ENCODE data around the gene KDR. TPM values are rescaled to one million over a fixed set of nuclear protein-coding genes. Genes with fewer than 3 reads are reported as not detected.

The KDR gene
- polyA plus RNA-seq, 1 of the 3 experiments (the other 2 are of a cell fraction) = not detected

GRCh38 chr4:55050418-55050950 lies 74.9 kb downstream of the KDR start:
- CTCF ChIA-PET = no interaction called here
- no peaks in the 10 kb centered on the region for H3F3A ChIP-seq (replicated peaks; ENCODE audit: insufficient read depth)
- WGBS (ENCODE audit: low lambda C conversion rate) = 16% methylated on average over 1 of the region's 1 CpG

GRCh38 chr4:55038176-55038890 lies 87.1 kb downstream of the KDR start:
- no peaks in the 10 kb centered on the region for H3K79me2 ChIP-seq (ENCODE audit: insufficient read depth)
- H4K20me1 ChIP-seq (ENCODE audit: insufficient read depth) = no peaks in the 10 kb centered on the region
- H2AFZ ChIP-seq (ENCODE audit: low read depth) = no peak overlapping the region
- no peak overlapping the region for H3K27ac ChIP-seq (ENCODE audit: low read depth in 2 of 2, low read length in 1 of 2)
- no peaks in the 10 kb centered on the region for H3K9me2 ChIP-seq
- no peaks in the 10 kb centered on the region for H3K9me3 ChIP-seq
- H3K9ac ChIP-seq = no peak overlapping the region
- no peaks in the 10 kb centered on the region for H3F3A ChIP-seq (replicated peaks; ENCODE audit: insufficient read depth)
- no peaks in the 10 kb centered on the region for H3K36me3 ChIP-seq (replicated peaks in 1 of 2; ENCODE audit: control insufficient read depth in 1 of 2, insufficient read depth in 2 of 2, low read length in 1 of 2)
- DNase-seq = no peak
- ChIA-PET POLR2A (no interaction called here), CTCF (no interaction called here)
- H3K4me1 ChIP-seq (ENCODE audit: control insufficient read depth in 1 of 2, insufficient read depth in 2 of 2, low read depth in 1 of 2, low read length in 1 of 2) = no peaks in the 10 kb centered on the region
- H3K27me3 ChIP-seq (ENCODE audit: insufficient read depth) = no peaks in the 10 kb centered on the region
- WGBS (ENCODE audit: low lambda C conversion rate) = 3% methylated on average over 2 of the region's 2 CpGs
- H3K4me3 ChIP-seq (ENCODE audit: low read depth in 2 of 2, low read length in 1 of 2) = no peak overlapping the region
- no peak overlapping the region for H3K4me2 ChIP-seq
- TF ChIP-seq GABPA (IDR thresholded peaks at IDR 0.05; ENCODE audit: low read depth) (no peak), ZBTB33 (IDR thresholded peaks at IDR 0.05; ENCODE audit: borderline replicate concordance, low read depth) (no peak), EZH2phosphoT487 (IDR thresholded peaks at IDR 0.05; ENCODE audit: borderline replicate concordance, low read depth) (no peak), TAF1 (IDR thresholded peaks at IDR 0.05; ENCODE audit: borderline replicate concordance, low read depth, low read length) (no peak), RXRA (IDR thresholded peaks at IDR 0.05; ENCODE audit: borderline replicate concordance, low read depth) (no peak), CTCF (IDR thresholded peaks at IDR 0.05) (no peak), RCOR1 (IDR thresholded peaks at IDR 0.05; ENCODE audit: low read length) (no peak), TEAD4 (IDR thresholded peaks at IDR 0.05; ENCODE audit: borderline replicate concordance, insufficient read depth) (no peak), SIN3A (IDR thresholded peaks at IDR 0.05; ENCODE audit: borderline replicate concordance, low read depth, low read length) (no peak)

More at GRCh38 chr4:55050418-55050950, 74.9 kb downstream of the KDR start:
- H3K4me2 ChIP-seq = no peak overlapping the region
- H3K27ac ChIP-seq (ENCODE audit: low read depth in 2 of 2, low read length in 1 of 2) = no peak overlapping the region
- no peaks in the 10 kb centered on the region for H3K79me2 ChIP-seq (ENCODE audit: insufficient read depth)
- no peaks in the 10 kb centered on the region for H3K27me3 ChIP-seq (ENCODE audit: insufficient read depth)
- no peaks in the 10 kb centered on the region for H4K20me1 ChIP-seq (ENCODE audit: insufficient read depth)
- no peaks in the 10 kb centered on the region for H3K36me3 ChIP-seq (replicated peaks in 1 of 2; ENCODE audit: control insufficient read depth in 1 of 2, insufficient read depth in 2 of 2, low read length in 1 of 2)
- H2AFZ ChIP-seq (ENCODE audit: low read depth) = no peak overlapping the region
- H3K9me2 ChIP-seq = no peaks in the 10 kb centered on the region
- no peaks in the 10 kb centered on the region for H3K4me1 ChIP-seq (ENCODE audit: control insufficient read depth in 1 of 2, insufficient read depth in 2 of 2, low read depth in 1 of 2, low read length in 1 of 2)
- H3K9me3 ChIP-seq = no peaks in the 10 kb centered on the region
- DNase-seq = no peak
- TF ChIP-seq REST (IDR thresholded peaks at IDR 0.05; ENCODE audit: low read depth, low read length) = no peak
- no peak for TF ChIP-seq NFIC (IDR thresholded peaks at IDR 0.05; ENCODE audit: borderline replicate concordance)
- no peak for TF ChIP-seq ELF1 (IDR thresholded peaks at IDR 0.05)
- no peak for TF ChIP-seq MEF2A (IDR thresholded peaks at IDR 0.05; ENCODE audit: borderline replicate concordance, low read depth)
- no peak for TF ChIP-seq SMC3 (IDR thresholded peaks at IDR 0.05; ENCODE audit: low read depth, low read length)
- TF ChIP-seq YY1 (IDR thresholded peaks at IDR 0.05; ENCODE audit: low read depth) = no peak
- TF ChIP-seq FOSL2 (IDR thresholded peaks at IDR 0.05; ENCODE audit: borderline replicate concordance, low read depth) = no peak
- TF ChIP-seq TCF12 (IDR thresholded peaks at IDR 0.05) = no peak
- no peak overlapping the region for H3K4me3 ChIP-seq (ENCODE audit: low read depth in 2 of 2, low read length in 1 of 2)
- no peak overlapping the region for H3K9ac ChIP-seq
- POLR2A ChIA-PET = no interaction called here

Measured in SK-N-SH (cell line).